Measurements from ENCODE around the gene TMEM176A.

- TF ChIP-seq CTCF (IDR thresholded peaks at IDR 0.05; ENCODE audit: control extremely low read depth in 1 of 3, insufficient read depth in 1 of 3, low read depth in 1 of 3, low read length in 3 of 3) (no peak), HDAC2 (IDR thresholded peaks at IDR 0.05; ENCODE audit: borderline replicate concordance in 1 of 2, low read depth in 2 of 2, low read length in 2 of 2) (no peak), RAD21 (IDR thresholded peaks at IDR 0.05 in 1 of 2, conservative IDR thresholded peaks at IDR 0.05 in 1 of 2; ENCODE audit: low read depth in 2 of 2, low read length in 2 of 2) (no peak), POLR2A (IDR thresholded peaks at IDR 0.05; ENCODE audit: control extremely low read depth in 1 of 2, low read depth in 2 of 2, low read length in 2 of 2) (no peak), CHD1 (IDR thresholded peaks at IDR 0.05; ENCODE audit: low read depth, low read length) (no peak), EZH2 (IDR thresholded peaks at IDR 0.05; ENCODE audit: low read depth, low read length, severe bottlenecking) (no peak)
These were observed 20.3 kb upstream of the TMEM176A start for GRCh38 chr7:150780292-150780691.
